Measurements from ENCODE around the gene TGM3. TPM values are rescaled to one million over a fixed set of nuclear protein-coding genes. Genes with fewer than 3 reads are reported as not detected.

The TGM3 gene
- total RNA-seq, 1 experiment from 2014 or later = not detected

- DNase-seq (ENCODE audit: low read depth, low spot score) (no peak), ATAC-seq (no peak)
- no peaks in the 10 kb centered on the region for H4K20me1 ChIP-seq (ENCODE audit: insufficient read depth)
- BruUV-seq (replicated peaks) = no TSS peak
- intact Hi-C loops (cut with micrococcal nuclease) = no loop called here
- no peaks in the 10 kb centered on the region for H3K9me2 ChIP-seq (ENCODE audit: insufficient read depth)
- no peaks in the 10 kb centered on the region for H3K36me3 ChIP-seq (ENCODE audit: control insufficient read depth in 1 of 2, insufficient read depth in 2 of 2, low read length in 2 of 2)
- H2AFZ ChIP-seq (ENCODE audit: low read depth, low read length, poor library complexity, severe bottlenecking) = no peak overlapping the region
- CTCF ChIA-PET = no interaction called here
- H3K79me2 ChIP-seq (ENCODE audit: insufficient read depth, low read length) = no peaks in the 10 kb centered on the region
- no peak overlapping the region for H3K27ac ChIP-seq (ENCODE audit: low read depth, low read length)
- H3K9me3 ChIP-seq (ENCODE audit: control insufficient read depth in 1 of 2, insufficient read depth in 1 of 2, low read depth in 1 of 2, low read length in 2 of 2) = no peaks in the 10 kb centered on the region
- no peak overlapping the region for H3K9ac ChIP-seq (ENCODE audit: low read length)
- no peaks in the 10 kb centered on the region for H3K4me1 ChIP-seq (ENCODE audit: control insufficient read depth in 1 of 2, insufficient read depth in 2 of 2, low read length in 2 of 2)
- TF ChIP-seq POLR2AphosphoS5 (IDR thresholded peaks at IDR 0.05; ENCODE audit: low read depth, low read length) = no peak
- TF ChIP-seq CBX3 (IDR thresholded peaks at IDR 0.05; ENCODE audit: low read depth) = no peak
- no peak for TF ChIP-seq EZH2 (IDR thresholded peaks at IDR 0.05)
- TF ChIP-seq EZH2phosphoT487 (IDR thresholded peaks at IDR 0.05; ENCODE audit: borderline replicate concordance) = no peak
- TF ChIP-seq CTCF (IDR thresholded peaks at IDR 0.05 in 2 of 3, conservative IDR thresholded peaks at IDR 0.05 in 1 of 3; ENCODE audit: borderline replicate concordance in 1 of 3, insufficient read depth in 1 of 3, low read depth in 2 of 3, low read length in 2 of 3) = no peak
- TF ChIP-seq ZFX (IDR thresholded peaks at IDR 0.05) = no peak
- TF ChIP-seq JUND (IDR thresholded peaks at IDR 0.05) = no peak
- no peak for TF ChIP-seq TCF7L2 (IDR thresholded peaks at IDR 0.05; ENCODE audit: borderline replicate concordance, extremely low read depth, insufficient read depth, insufficient read length)
- no peak for TF ChIP-seq CEBPB (IDR thresholded peaks at IDR 0.05; ENCODE audit: low read depth)
- TF ChIP-seq MAX (IDR thresholded peaks at IDR 0.05) = no peak
- TF ChIP-seq POLR2A (IDR thresholded peaks at IDR 0.05; ENCODE audit: borderline replicate concordance, extremely low read depth, insufficient read depth, insufficient read length) = no peak
- no peak for TF ChIP-seq YY1 (IDR thresholded peaks at IDR 0.05; ENCODE audit: extremely low read depth, insufficient replicate concordance, low read depth, low read length)
- RAD21 ChIA-PET (ENCODE audit: low non-redundant PET in 1 of 2, low total read pairs in 2 of 2, uncharacterized antibody in 2 of 2, unreplicated experiment in 2 of 2) = no interaction called here
- H3K4me2 ChIP-seq (ENCODE audit: low read length) = no peak overlapping the region
- POLR2A ChIA-PET = no interaction called here
- H3K4me3 ChIP-seq (replicated peaks in 1 of 2; ENCODE audit: low read depth in 1 of 2, low read length in 2 of 2) = no peak overlapping the region
- H3K27me3 ChIP-seq (ENCODE audit: insufficient read depth, low read length) = no peaks in the 10 kb centered on the region
Measured at GRCh38 chr20:2273634-2274302, 22.0 kb upstream of the TGM3 start.

Data from HCT116 (cell line).